Uterus (tissue), 4 donors: Measurements from ENCODE around the gene SUPT7L. TPM values are rescaled to one million over a fixed set of nuclear protein-coding genes. Genes with fewer than 3 reads are reported as not detected.
A peak's percentile ranks its signal among the peaks of the same experiment; 100 is the strongest.

Experiments used
- DNase-seq, 2 donors: peaks; one replicate each; pipeline ENCODE4 v3.0.0-alpha.2; 2019 to 2020
- H3K27ac ChIP-seq, 2 donors: fragments of 200-600 bp; sonication (generic); 1 replicate in 1 of 2; 2 replicates in 1 of 2; pipeline ENCODE4 v1.5.1; 2016 to 2018
- H3K27me3 ChIP-seq, 2 donors: fragments of 200-600 bp; sonication (generic); one replicate each; pipeline ENCODE4 v1.5.1; 2018 to 2019; ENCODE audit warnings: control low read depth in 1 of 2
- H3K36me3 ChIP-seq, 2 donors: fragments of 200-600 bp; sonication (generic); one replicate each; pipeline ENCODE4 v1.5.1; 2019; ENCODE audit warnings: control low read depth in 1 of 2
- H3K4me1 ChIP-seq, 2 donors: fragments of 200-600 bp; sonication (generic); one replicate each; pipeline ENCODE4 v1.5.1; 2018 to 2019; ENCODE audit warnings: control low read depth in 1 of 2
- H3K4me3 ChIP-seq, 2 donors: fragments of 200-600 bp; sonication (generic); 1 replicate in 1 of 2; 2 replicates in 1 of 2; pipeline ENCODE4 v1.5.1; 2018 to 2019; ENCODE audit warnings: mild to moderate bottlenecking in 1 of 2
- H3K9me3 ChIP-seq, 2 donors: fragments of 200-600 bp; sonication (generic); one replicate each; pipeline ENCODE4 v1.5.1; 2019; ENCODE audit warnings: control low read depth in 1 of 2
- POLR2A ChIP-seq, 2 donors: fragments of 450-650 bp; IDR thresholded peaks; one replicate each; pipeline ENCODE4 v1.6.1; 2016; ENCODE audit warnings: antibody characterized with exemption in 2 of 2, mild to moderate bottlenecking in 1 of 2, moderate library complexity in 1 of 2
- intact Hi-C: fragments of 100-400 bp; cut with DNase I; formaldehyde crosslinking; loops from one replicate; pipeline ENCODE4 v1.15.1; 2023; ENCODE audit warnings: low total_unique reads
- total RNA-seq, 4 donors: library from RNA; depleted of rRNA in 3 of 4; stranded (reverse); fragments of >200 nt in 3 of 4; gene quantifications; one replicate each; pipeline versions ENCODE4 v1.1.0 to v1.2.4, GENCODE V29; 2014 to 2023
- TF ChIP-seq, protein P1 (sequence below), 4 experiments: fragments of 200-600 bp in 2 of 4; fragments of 450-650 bp in 2 of 4; sonication (generic) in 2 of 4; IDR thresholded peaks; one replicate each; pipeline ENCODE4 v1.5.1; 2016 to 2019; ENCODE audit warnings: antibody characterized with exemption in 4 of 4, mild to moderate bottlenecking in 2 of 4, moderate library complexity in 1 of 4
- donor health status: DM: yes; HTN: yes; CAD: no.

SUPT7L gene
- total RNA-seq, 4 donors from 2014 or later, result 11.8 to 31.2 (median 20.2) TPM

DNA sequence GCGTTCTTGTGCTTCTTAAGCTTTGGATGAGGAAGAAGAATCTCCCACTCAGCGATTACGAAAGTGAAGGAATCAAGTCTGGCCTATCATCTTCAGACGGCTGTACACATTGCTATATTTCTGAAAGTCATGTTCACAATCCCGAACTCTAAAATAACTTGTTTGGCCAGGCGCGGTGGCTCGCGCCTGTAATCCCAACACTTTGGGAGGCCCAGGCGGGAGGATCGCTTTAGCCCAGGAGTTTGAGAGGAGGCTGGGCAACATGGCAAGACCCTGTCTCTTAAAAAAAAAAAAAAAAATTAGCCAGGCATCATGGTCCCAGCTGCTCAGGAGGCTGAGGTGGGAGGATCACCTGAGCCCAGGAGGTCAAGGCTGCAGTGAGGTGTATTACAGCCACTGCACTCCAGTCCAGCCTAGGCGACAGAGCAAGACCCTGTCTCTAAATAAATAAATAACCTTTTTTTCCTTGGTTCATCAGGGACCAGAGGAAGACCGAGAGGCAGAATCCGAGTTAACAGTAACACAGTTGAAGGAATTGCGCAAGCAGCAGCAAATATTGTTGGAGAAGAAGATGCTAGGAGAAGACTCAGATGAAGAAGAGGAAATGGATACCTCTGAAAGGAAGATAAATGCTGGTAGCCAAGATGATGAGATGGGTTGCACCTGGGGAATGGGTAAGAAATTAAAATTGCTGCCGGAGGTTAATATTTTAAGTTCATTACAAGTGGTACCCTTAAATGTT is 1.4 kb upstream of the SUPT7L start:
- Histone ChIP-seq H3K27ac (no peak overlapping the region), H3K4me3 (peak overlapping the region; percentile 73 to 90), H3K4me1 (peaks cover 0 to 7% of the 10 kb centered on the region in 2 donors), H3K36me3 (no peaks in the 10 kb centered on the region), H3K9me3 (no peaks in the 10 kb centered on the region), H3K27me3 (no peaks in the 10 kb centered on the region)
- DNase-seq, result no peak
- intact Hi-C loops, result no loop called here
- TF ChIP-seq, protein P1, sequence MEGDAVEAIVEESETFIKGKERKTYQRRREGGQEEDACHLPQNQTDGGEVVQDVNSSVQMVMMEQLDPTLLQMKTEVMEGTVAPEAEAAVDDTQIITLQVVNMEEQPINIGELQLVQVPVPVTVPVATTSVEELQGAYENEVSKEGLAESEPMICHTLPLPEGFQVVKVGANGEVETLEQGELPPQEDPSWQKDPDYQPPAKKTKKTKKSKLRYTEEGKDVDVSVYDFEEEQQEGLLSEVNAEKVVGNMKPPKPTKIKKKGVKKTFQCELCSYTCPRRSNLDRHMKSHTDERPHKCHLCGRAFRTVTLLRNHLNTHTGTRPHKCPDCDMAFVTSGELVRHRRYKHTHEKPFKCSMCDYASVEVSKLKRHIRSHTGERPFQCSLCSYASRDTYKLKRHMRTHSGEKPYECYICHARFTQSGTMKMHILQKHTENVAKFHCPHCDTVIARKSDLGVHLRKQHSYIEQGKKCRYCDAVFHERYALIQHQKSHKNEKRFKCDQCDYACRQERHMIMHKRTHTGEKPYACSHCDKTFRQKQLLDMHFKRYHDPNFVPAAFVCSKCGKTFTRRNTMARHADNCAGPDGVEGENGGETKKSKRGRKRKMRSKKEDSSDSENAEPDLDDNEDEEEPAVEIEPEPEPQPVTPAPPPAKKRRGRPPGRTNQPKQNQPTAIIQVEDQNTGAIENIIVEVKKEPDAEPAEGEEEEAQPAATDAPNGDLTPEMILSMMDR (IDR thresholded peaks at IDR 0.05), result no peak
- TF ChIP-seq POLR2A (IDR thresholded peaks at IDR 0.05), result no peak

DNA sequence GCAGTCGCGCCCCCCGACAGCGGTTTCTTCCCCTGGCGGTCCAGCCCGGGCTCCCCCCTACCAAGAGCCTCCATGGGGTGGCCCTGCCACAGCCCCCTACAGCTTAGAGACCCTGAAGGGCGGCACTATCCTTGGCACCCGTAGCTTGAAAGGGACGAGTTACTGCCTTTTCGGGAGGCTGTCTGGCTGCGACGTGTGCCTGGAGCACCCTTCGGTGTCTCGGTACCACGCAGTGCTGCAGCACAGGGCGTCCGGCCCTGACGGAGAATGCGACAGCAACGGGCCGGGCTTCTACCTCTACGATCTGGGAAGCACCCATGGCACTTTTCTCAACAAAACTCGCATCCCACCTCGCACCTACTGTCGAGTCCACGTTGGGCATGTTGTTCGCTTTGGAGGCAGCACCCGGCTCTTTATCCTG is 750 bp upstream of the SUPT7L start:
- peaks cover 0 to 7% of the 10 kb centered on the region in 2 donors for H3K4me1 ChIP-seq
- no peaks in the 10 kb centered on the region for H3K36me3 ChIP-seq
- intact Hi-C loops, result no loop called here
- no peak for DNase-seq
- no peaks in the 10 kb centered on the region for H3K27me3 ChIP-seq
- peak overlapping the region; percentile 73 to 90 for H3K4me3 ChIP-seq
- no peaks in the 10 kb centered on the region for H3K9me3 ChIP-seq
- TF ChIP-seq, protein P1 (IDR thresholded peaks at IDR 0.05), result no peak
- H3K27ac ChIP-seq, result peak overlapping the region; percentile 88 to 93

DNA sequence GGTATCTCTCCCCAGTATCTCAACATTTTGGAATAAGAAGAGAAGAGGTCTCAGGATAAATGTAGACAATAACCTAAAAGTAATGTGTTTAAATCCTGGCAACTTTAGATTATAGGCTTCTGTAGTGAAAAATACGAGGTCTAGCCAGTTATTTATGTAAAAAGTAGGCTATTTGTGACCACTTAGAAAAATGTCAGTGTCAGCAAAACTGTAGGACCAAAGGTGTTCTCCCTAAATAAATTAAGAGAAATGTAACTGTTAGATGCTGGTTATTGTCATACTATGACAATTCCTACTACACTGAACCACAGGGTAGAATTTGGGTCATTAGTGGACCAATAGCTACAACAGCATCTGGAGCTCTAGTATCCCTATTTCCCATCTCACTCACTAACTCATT is 2.0 kb downstream of the SUPT7L start:
- intact Hi-C loops, result no loop called here
- Histone ChIP-seq H3K4me3 (no peak overlapping the region), H3K27ac (no peak overlapping the region), H3K27me3 (no peaks in the 10 kb centered on the region), H3K4me1 (peaks cover 0 to 7% of the 10 kb centered on the region in 2 donors), H3K36me3 (no peaks in the 10 kb centered on the region), H3K9me3 (no peaks in the 10 kb centered on the region)
- DNase-seq, result no peak
- no peak for TF ChIP-seq POLR2A (IDR thresholded peaks at IDR 0.05)
- TF ChIP-seq, protein P1 (IDR thresholded peaks at IDR 0.05), result no peak

DNA sequence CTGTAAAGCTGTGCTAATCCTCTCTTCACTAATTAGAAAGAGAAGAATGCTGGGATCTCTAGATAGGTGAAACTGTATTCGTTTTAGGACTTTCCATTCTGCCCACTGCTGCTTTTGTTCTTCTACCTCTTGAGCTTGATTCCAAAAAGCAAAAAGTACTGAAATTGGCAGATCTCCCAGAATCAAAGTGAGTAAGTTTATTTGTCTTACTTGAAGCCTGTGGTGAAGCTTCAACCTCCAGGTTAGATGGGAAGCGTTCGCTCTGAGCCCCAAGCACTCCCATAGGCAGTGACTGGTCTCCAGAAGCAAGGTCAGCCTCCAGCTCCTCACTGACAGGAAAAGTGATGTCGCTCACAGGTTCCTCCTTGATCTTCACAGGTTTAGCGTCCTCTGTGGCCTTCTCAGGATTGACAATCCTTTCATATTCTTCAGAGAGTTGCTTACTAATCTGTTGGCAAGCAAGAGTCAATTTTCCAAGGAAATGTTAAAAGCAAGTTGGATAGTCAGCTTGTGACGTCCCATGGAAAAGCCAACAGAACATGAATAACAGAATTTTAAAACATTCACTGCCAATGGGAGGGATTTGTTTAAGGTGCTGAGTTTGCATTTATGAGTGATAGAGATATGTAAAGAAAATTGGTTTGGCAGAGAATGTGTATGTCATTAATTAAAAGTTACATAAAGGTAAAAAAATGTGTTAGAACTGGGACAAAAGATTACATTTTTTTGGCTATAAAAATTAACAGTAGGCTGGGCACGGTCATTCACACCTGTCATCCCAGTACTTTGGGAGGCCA is 8.1 kb downstream of the SUPT7L start:
- no peaks in the 10 kb centered on the region for H3K4me1 ChIP-seq
- no peaks in the 10 kb centered on the region for H3K9me3 ChIP-seq
- no peaks in the 10 kb centered on the region for H3K27me3 ChIP-seq
- intact Hi-C loops, result no loop called here
- H3K4me3 ChIP-seq, result no peak overlapping the region
- H3K36me3 ChIP-seq, result no peaks in the 10 kb centered on the region
- DNase-seq, result no peak
- TF ChIP-seq, protein P1 (IDR thresholded peaks at IDR 0.05), result no peak
- no peak for TF ChIP-seq POLR2A (IDR thresholded peaks at IDR 0.05)
- no peak overlapping the region for H3K27ac ChIP-seq

DNA sequence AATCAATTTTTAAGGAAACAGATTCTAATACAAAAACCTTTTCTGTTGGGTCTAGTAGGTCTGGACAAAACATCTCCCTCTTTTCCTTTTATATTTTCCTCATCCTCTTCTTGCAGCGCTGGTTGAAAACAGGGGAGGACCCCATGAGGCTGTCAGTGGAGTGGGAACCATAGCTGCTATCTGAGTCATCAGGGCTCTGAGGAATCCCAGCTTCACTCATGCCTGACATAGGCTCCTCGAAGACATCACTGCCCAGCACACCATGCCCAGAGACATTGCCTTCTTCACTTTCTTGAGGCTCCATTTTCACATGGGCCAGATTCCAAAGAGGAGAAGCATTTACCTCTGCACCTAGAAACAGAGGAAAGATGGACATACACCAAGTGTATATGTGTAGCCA is 10.0 kb downstream of the SUPT7L start:
- H3K36me3 ChIP-seq, result no peaks in the 10 kb centered on the region
- H3K4me1 ChIP-seq, result no peaks in the 10 kb centered on the region
- TF ChIP-seq, protein P1 (IDR thresholded peaks at IDR 0.05), result no peak
- no peak for TF ChIP-seq POLR2A (IDR thresholded peaks at IDR 0.05)
- H3K9me3 ChIP-seq, result no peaks in the 10 kb centered on the region
- intact Hi-C loops, result no loop called here
- no peak for DNase-seq
- no peak overlapping the region for H3K4me3 ChIP-seq
- no peak overlapping the region for H3K27ac ChIP-seq
- H3K27me3 ChIP-seq, result no peaks in the 10 kb centered on the region
